Lower leg skin (tissue), 3 donors: ENCODE results near the gene FAAH2.

Source experiments
- CTCF ChIP-seq, 3 donors: fragments of 450-650 bp; IDR thresholded peaks; one replicate each; pipeline ENCODE4 v1.5.1; 2016; ENCODE audit warnings: antibody characterized with exemption in 3 of 3, mild to moderate bottlenecking in 3 of 3, moderate library complexity in 2 of 3
- POLR2A ChIP-seq, 2 donors: fragments of 450-650 bp; IDR thresholded peaks; one replicate each; pipeline ENCODE4 v1.6.1; 2016 to 2017; ENCODE audit warnings: antibody characterized with exemption in 2 of 2, mild to moderate bottlenecking in 1 of 2, moderate library complexity in 1 of 2

DNA sequence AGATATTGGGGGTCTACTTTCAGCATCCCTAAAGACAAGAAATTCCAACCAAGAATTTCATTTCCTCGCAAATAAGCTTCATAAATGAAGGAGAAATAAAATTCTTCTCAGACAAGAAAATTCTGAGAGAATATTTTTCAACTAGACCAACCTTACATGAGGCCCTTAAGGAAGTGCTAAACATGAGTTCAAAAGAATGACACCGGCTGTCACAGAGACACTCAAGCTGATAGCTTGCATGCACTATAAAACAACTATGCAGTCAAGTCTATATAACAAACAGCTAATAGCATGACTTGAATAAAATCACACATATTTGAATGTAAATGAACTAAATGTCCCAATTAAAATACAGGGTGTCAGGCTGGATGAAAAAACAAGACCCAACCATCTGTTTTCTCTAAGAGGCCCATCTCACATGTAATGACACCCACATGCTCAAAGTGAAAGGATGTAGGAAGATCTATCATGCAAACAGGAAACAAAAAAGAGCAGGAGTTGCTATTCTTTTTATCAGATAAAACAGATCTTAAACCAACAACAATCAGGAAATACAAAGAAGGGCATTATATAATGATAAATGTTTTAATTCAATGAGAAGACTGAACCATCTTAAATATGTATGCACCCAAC, 27.2 kb downstream of the FAAH2 start:
- no peak for TF ChIP-seq CTCF (IDR thresholded peaks at IDR 0.05)
- TF ChIP-seq POLR2A (IDR thresholded peaks at IDR 0.05) = no peak
